ENCODE measurements around the gene KCNT1.

DNA sequence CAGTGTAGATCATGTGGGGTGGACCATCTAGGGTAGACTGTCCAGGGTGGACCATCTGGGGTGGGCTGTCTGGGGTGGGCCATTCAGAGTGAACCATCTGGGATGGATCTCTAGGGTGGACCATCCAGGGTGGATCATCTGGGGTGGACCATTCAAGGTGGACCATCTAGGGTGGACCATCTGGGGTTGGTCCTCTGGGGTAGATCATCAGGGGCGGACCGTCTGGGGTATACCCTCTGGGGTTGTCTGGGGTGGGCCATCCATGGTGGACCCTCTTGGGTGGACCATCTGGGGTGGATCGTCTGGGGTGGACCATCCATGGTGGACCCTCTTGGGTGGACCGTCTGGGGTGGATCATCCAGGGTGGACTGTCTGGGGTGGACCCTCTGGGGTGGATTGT lies 64.3 kb downstream of the KCNT1 start:
- TF ChIP-seq, protein P1, sequence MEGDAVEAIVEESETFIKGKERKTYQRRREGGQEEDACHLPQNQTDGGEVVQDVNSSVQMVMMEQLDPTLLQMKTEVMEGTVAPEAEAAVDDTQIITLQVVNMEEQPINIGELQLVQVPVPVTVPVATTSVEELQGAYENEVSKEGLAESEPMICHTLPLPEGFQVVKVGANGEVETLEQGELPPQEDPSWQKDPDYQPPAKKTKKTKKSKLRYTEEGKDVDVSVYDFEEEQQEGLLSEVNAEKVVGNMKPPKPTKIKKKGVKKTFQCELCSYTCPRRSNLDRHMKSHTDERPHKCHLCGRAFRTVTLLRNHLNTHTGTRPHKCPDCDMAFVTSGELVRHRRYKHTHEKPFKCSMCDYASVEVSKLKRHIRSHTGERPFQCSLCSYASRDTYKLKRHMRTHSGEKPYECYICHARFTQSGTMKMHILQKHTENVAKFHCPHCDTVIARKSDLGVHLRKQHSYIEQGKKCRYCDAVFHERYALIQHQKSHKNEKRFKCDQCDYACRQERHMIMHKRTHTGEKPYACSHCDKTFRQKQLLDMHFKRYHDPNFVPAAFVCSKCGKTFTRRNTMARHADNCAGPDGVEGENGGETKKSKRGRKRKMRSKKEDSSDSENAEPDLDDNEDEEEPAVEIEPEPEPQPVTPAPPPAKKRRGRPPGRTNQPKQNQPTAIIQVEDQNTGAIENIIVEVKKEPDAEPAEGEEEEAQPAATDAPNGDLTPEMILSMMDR (IDR thresholded peaks at IDR 0.05): no peak
- no peak for TF ChIP-seq POLR2A (IDR thresholded peaks at IDR 0.05)

All from uterus (tissue), 2 donors.